Activated B cell treated with CpG ODN at 0.5 μM for 24 hours (primary cell): ENCODE data around the gene EHMT1. TPM values are rescaled to one million over a fixed set of nuclear protein-coding genes. Genes with fewer than 3 reads are reported as not detected.

Experiments
- ATAC-seq: fragments of 200-7000 bp; cut with Tn5 transposase; one replicate; pipeline ENCODE4 v1.10.0; 2021; ENCODE audit warnings: low read depth, mild to moderate bottlenecking, moderate library complexity
- CTCF ChIA-PET: fragments of 350-600 bp; sonication (Branson Sonifier 250); formaldehyde crosslinking; loops from one replicate; lab custom pipeline; 2021; ENCODE audit warnings: antibody characterized with exemption; lab: Charles Lee
- POLR2A ChIA-PET: fragments of 350-600 bp; sonication (Branson Sonifier 250); formaldehyde crosslinking; loops from one replicate; lab custom pipeline; 2021; ENCODE audit warnings: antibody characterized with exemption; lab: Charles Lee
- DNase-seq: peaks from one replicate; pipeline ENCODE4 v3.0.0; 2022
- H3K27ac Mint-ChIP-seq: one replicate; pipeline ENCODE4 v1.8.0; 2020; ENCODE audit warnings: mixed read lengths
- H3K27me3 Mint-ChIP-seq: one replicate; pipeline ENCODE4 v1.8.0; 2021; ENCODE audit warnings: mixed read lengths
- H3K36me3 Mint-ChIP-seq: one replicate; pipeline ENCODE4 v1.8.0; 2021; ENCODE audit warnings: low read depth, mixed read lengths
- H3K4me1 Mint-ChIP-seq: one replicate; pipeline ENCODE4 v1.8.0; 2021; ENCODE audit warnings: mixed read lengths
- H3K4me3 Mint-ChIP-seq: one replicate; pipeline ENCODE4 v1.8.0; 2020; ENCODE audit warnings: mild to moderate bottlenecking, mixed read lengths
- H3K9me3 Mint-ChIP-seq: one replicate; pipeline ENCODE4 v1.8.0; 2020; ENCODE audit warnings: mixed read lengths
- CTCF ChIP-seq: fragments of 200-600 bp; IDR thresholded peaks from one replicate; pipeline ENCODE4 v1.8.0; 2022; ENCODE audit warnings: antibody characterized with exemption, mild to moderate bottlenecking
- intact Hi-C: fragments of 100-400 bp; cut with micrococcal nuclease; formaldehyde crosslinking; loops from one replicate; pipeline ENCODE4 v1.15.1; 2024
- total RNA-seq: library from RNA; stranded (reverse); gene quantifications from 2 replicates; pipeline ENCODE4 v1.2.3, GENCODE V29; 2022

Gene EHMT1
- total RNA-seq, 1 donor from 2014 or later, result 163 TPM

- TF ChIP-seq CTCF, result no peak
- Mint-ChIP-seq H3K9me3 (peaks cover 3% of the 10 kb centered on the region), H3K4me1 (peaks cover 15% of the 10 kb centered on the region), H3K27ac (no peak overlapping the region), H3K27me3 (no peaks in the 10 kb centered on the region), H3K36me3 (peaks cover 75% of the 10 kb centered on the region), H3K4me3 (no peak overlapping the region)
- no peak for ATAC-seq
- ChIA-PET POLR2A (interaction anchor here (1.3 kb wide), 1 partner anchor 10 kb away, joined by 4 read pairs; no protein-coding TSS in a partner anchor), CTCF (no interaction called here)
- intact Hi-C loops, result no loop called here
- no peak for DNase-seq
Measured at GRCh38 chr9:137750566-137750965, 131.8 kb downstream of the EHMT1 start.

- Mint-ChIP-seq H3K4me1 (peaks cover 11% of the 10 kb centered on the region), H3K4me3 (no peak overlapping the region), H3K27ac (no peak overlapping the region), H3K9me3 (peaks cover 5% of the 10 kb centered on the region), H3K36me3 (peaks cover 79% of the 10 kb centered on the region), H3K27me3 (no peaks in the 10 kb centered on the region)
- ATAC-seq, result no peak
- DNase-seq, result no peak
- intact Hi-C loops, result no loop called here
- CTCF ChIA-PET, result no interaction called here
- no peak for TF ChIP-seq CTCF
- POLR2A ChIA-PET, result no interaction called here
Measured at GRCh38 chr9:137751616-137752015, 132.8 kb downstream of the EHMT1 start.

DNA sequence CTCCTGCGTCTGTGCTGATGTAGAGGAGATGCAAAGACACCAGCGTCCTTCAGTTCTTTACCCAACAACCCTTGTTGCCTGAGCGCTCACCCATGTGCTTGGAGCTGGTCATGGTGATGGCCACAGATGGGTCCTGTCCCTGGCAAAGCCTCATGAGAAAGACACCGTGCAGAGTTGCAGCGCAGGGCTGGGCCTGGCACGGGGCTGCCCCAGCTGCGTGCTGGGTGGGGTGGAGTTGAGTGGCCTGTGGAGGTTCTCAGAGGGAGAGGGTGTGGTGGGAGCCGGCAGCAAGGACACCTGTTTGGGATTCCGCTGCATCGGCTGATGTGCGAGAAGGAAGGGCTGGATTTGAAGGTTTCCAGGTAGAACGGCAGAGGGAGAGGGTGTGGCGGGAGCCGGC is 133.6 kb downstream of the EHMT1 start:
- no peak overlapping the region for H3K4me3 Mint-ChIP-seq
- H3K4me1 Mint-ChIP-seq, result peaks cover 16% of the 10 kb centered on the region
- H3K36me3 Mint-ChIP-seq, result peaks cover 80% of the 10 kb centered on the region
- TF ChIP-seq CTCF, result no peak
- ATAC-seq (no peak), DNase-seq (no peak)
- H3K27me3 Mint-ChIP-seq, result no peaks in the 10 kb centered on the region
- POLR2A ChIA-PET, result no interaction called here
- peak overlapping the region; percentile 65 for H3K27ac Mint-ChIP-seq
- intact Hi-C loops, result no loop called here
- H3K9me3 Mint-ChIP-seq, result peaks cover 5% of the 10 kb centered on the region
- CTCF ChIA-PET, result no interaction called here

GRCh38 chr9:137753192-137753765 is 134.5 kb downstream of the EHMT1 start:
- Mint-ChIP-seq H3K4me1 (peaks cover 25% of the 10 kb centered on the region), H3K27ac (no peak overlapping the region), H3K36me3 (peaks cover 81% of the 10 kb centered on the region), H3K27me3 (no peaks in the 10 kb centered on the region), H3K4me3 (no peak overlapping the region), H3K9me3 (peaks cover 5% of the 10 kb centered on the region)
- intact Hi-C loops, result no loop called here
- DNase-seq (no peak), ATAC-seq (no peak)
- POLR2A ChIA-PET, result no interaction called here
- no peak for TF ChIP-seq CTCF
- CTCF ChIA-PET, result no interaction called here

DNA sequence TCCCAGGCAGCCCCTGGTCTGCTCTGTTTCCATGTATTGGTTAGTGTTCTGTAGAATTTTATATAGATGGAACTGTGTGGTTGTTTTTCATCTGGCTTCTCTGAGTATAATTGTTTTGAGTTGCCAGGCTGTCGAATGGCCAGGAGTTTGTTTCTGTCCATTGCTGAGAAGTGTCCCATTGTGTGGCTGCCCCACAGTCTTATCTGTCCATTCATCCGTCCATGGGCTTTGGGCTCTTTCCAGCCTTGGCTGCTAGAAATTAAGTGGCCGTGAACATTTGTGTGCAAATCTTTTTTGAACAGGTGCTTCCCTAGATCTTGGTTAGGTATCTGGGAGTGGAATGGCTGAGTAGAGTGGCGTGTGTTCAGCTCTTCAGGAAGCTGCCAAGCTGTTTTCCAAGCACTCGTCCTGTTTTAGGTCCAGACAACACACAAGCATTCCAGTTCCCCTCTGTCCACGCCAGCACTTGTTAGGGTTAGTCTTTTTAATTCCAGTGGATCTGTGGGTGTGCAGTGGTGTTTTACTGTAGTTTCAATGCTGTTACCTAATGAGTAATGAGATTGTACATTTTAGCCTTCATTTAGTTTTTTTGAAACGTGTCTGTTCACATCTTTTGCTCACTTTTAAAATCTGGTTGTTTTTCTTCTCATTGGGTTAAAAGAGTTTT is 136.6 kb downstream of the EHMT1 start:
- no peak for TF ChIP-seq CTCF
- peaks cover 43% of the 10 kb centered on the region for H3K4me1 Mint-ChIP-seq
- H3K4me3 Mint-ChIP-seq, result no peak overlapping the region
- peaks cover 88% of the 10 kb centered on the region for H3K36me3 Mint-ChIP-seq
- H3K27ac Mint-ChIP-seq, result peak overlapping the region; percentile 24
- no peak for ATAC-seq
- DNase-seq, result no peak
- H3K27me3 Mint-ChIP-seq, result no peaks in the 10 kb centered on the region
- peaks cover 9% of the 10 kb centered on the region for H3K9me3 Mint-ChIP-seq
- intact Hi-C loops, result no loop called here
- ChIA-PET CTCF (no interaction called here), POLR2A (no interaction called here)
